Kidney epithelial cell (primary cell): Measurements from ENCODE around the gene OR51S1. TPM values are rescaled to one million over a fixed set of nuclear protein-coding genes. Genes with fewer than 3 reads are reported as not detected.
"Not testable (repeated sequence)": the region's sequence is repeated elsewhere in the genome, so short reads cannot be mapped to it uniquely, and the experiment has no call there.

Experiments used
- DNase-seq: peaks from one replicate; pipeline ENCODE4 v3.0.0-alpha.2; 2010; ENCODE audit warnings: low read depth
- H3K27me3 ChIP-seq: 2 replicates; pipeline ENCODE4 v1.6.0; 2011; ENCODE audit warnings: low read length; ENCODE audit not compliant: control insufficient read depth, insufficient read depth
- H3K36me3 ChIP-seq: 2 replicates; pipeline ENCODE4 v1.5.1; 2011; ENCODE audit warnings: low read length; ENCODE audit not compliant: control insufficient read depth, insufficient read depth
- H3K4me3 ChIP-seq: 2 replicates; pipeline ENCODE4 v1.5.1; 2011; ENCODE audit warnings: low read depth, mild to moderate bottlenecking, control low read depth, low read length
- total RNA-seq: library from RNA; depleted of rRNA; stranded (reverse); fragments of >200 nt; gene quantifications from 2 replicates; pipeline ENCODE4 v1.2.3, GENCODE V29; 2015
- TF ChIP-seq, protein P1 (sequence below): IDR thresholded peaks from 2 replicates; pipeline ENCODE4 v1.5.1; 2011; ENCODE audit warnings: mild to moderate bottlenecking, moderate library complexity, low read length, control low read depth, inconsistent platforms; ENCODE audit not compliant: insufficient read depth, poor library complexity, severe bottlenecking

Gene OR51S1
- total RNA-seq, 1 donor from 2014 or later: not detected

DNA sequence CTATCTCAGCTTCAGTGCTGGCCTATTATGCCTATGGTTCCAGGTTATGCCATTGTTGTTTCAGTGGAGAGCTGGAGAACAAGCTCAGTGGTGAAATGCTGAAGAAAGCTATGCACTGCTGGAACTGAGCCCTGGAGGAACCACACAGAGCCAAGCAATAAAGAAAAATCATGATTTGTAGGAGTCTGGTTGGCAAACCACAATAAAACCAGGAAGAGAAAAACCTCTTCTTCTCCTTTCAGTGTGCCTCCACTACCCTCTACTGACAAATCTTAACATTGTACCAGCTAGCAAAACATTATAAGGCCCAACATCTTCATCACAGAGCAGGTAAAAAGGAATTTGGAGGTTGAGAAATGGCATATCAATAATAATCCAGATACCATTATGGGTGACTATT is 22.6 kb downstream of the OR51S1 start:
- H3K27me3 ChIP-seq: no peaks in the 10 kb centered on the region
- no peaks in the 10 kb centered on the region for H3K36me3 ChIP-seq
- no peak overlapping the region for H3K4me3 ChIP-seq
- no peak for DNase-seq
- TF ChIP-seq, protein P1, sequence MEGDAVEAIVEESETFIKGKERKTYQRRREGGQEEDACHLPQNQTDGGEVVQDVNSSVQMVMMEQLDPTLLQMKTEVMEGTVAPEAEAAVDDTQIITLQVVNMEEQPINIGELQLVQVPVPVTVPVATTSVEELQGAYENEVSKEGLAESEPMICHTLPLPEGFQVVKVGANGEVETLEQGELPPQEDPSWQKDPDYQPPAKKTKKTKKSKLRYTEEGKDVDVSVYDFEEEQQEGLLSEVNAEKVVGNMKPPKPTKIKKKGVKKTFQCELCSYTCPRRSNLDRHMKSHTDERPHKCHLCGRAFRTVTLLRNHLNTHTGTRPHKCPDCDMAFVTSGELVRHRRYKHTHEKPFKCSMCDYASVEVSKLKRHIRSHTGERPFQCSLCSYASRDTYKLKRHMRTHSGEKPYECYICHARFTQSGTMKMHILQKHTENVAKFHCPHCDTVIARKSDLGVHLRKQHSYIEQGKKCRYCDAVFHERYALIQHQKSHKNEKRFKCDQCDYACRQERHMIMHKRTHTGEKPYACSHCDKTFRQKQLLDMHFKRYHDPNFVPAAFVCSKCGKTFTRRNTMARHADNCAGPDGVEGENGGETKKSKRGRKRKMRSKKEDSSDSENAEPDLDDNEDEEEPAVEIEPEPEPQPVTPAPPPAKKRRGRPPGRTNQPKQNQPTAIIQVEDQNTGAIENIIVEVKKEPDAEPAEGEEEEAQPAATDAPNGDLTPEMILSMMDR: peak; percentile 9

DNA sequence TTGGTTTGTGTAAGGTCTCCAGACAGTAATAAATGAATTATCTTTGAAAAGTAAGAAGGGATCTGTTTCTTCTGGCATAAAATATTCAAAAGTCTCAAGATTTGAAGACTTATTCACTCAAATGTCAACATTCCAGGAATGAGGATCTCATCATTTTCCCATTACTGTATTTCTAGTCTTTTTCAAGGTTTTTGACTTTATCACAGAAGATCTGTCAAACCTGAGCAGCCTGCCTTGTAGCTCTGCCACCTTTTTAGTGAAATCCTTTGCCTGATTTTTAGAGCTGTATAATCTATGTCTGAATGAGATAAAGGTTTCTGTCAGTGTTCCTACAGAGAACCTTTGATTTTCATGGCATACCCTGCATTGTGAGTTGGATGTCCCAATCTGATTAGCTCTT is 23.9 kb downstream of the OR51S1 start:
- no peaks in the 10 kb centered on the region for H3K36me3 ChIP-seq
- TF ChIP-seq, protein P1: no peak
- no peak for DNase-seq
- H3K4me3 ChIP-seq: no peak overlapping the region
- H3K27me3 ChIP-seq: no peaks in the 10 kb centered on the region

DNA sequence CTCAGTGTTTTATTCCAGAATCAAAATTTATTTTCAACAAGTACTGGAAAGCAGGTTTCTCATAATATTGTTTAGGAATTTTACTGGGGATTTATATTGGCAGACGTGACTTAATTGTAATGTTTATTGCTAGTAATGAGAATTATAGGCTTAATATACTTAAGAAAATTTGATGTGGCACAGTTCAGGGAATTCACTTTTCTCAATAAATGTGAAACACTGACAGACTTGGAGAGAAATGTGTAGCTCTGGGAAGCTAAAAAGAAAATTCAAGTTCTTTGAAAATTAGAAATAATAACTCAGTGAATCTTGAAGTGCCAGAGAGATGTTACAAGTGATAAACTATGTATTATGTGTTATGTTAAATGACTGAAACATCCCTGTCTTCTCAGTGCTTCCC is 28.0 kb downstream of the OR51S1 start, which contains the start of gene OR51F2:
Gene OR51F2, plus strand, starts transcription at position 301 of the 400 bp plus-strand sequence. CDS start 101 bp downstream, outside the sequence.
- TF ChIP-seq, protein P1: no peak

DNA sequence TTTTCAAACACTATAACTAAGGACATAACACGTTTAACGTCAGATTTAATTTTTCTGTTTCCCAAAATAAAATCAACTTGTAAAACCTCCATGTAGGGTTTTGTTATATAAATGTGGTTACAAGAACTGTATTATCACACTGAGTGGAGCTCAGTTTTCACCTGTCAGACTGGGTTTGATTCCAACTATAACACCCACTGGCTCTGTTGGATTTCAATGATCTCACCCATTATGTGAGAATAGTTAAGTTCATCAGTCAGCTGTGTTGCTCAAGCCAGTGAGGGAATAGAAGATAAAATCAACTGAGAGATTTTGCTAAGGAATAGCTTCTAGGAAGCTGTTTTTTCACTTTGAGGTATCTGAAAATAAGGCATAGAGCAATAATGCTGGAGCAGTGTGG is 39.8 kb downstream of the OR51S1 start:
- H3K4me3 ChIP-seq: no peak overlapping the region

More for the DNA sequence above, 28.0 kb downstream of the OR51S1 start, which contains the start of gene OR51F2:
- Histone ChIP-seq H3K4me3 (no peak within 1 kb of the TSS), H3K36me3 (no peaks in the 10 kb centered on the region), H3K27me3 (no peaks in the 10 kb centered on the region)
- DNase-seq: no peak

DNA sequence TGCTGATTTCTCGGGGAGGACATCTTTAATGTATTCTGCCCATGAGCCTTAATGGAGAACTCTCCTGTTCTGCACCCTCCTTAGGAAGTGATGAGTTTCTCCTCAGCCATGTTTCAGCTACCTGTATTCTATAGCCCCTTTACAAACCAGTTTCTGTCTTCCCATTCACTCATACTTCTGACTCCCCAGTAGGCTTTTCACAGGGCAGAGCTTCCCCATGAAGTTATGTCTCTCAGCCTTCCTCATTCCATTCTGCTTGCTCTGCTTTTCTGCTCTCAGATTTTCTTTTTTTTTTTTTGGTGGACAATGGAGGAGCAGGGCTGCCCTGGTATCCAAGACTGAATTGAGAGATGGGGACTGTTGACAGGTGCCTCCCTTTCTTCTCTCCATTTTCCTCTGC is 40.5 kb downstream of the OR51S1 start:
- Histone ChIP-seq H3K36me3 (no peaks in the 10 kb centered on the region), H3K4me3 (no peak overlapping the region), H3K27me3 (no peaks in the 10 kb centered on the region)
- no peak for DNase-seq
- TF ChIP-seq, protein P1: no peak

More for the DNA sequence above, 39.8 kb downstream of the OR51S1 start:
- DNase-seq: no peak
- TF ChIP-seq, protein P1: no peak
- Histone ChIP-seq H3K36me3 (no peaks in the 10 kb centered on the region), H3K27me3 (no peaks in the 10 kb centered on the region)

DNA sequence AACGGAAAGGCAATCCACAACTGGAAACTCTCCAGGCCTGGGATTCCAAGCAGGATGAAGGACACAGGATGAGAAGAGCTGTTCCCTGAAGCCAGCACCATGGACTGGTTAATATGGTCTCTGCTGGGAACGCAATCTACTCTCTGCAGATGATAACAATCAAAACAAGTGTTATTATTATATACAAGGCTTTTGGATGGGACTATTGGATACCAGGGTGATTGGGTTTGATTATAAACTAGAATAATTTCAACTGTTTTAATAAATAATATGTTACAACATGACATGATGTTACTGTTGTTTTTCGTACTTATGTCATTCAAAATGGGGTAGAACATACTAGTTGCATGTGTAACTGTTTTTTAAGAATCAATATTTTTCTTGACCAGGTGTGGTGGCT is 44.7 kb downstream of the OR51S1 start, which contains the start of gene OR52R1:
Gene OR52R1, minus strand, starts transcription at position 101 of the 400 bp plus-strand sequence. Its CDS starts 0 bp downstream, at position 101.
- TF ChIP-seq, protein P1: no peak
- no peaks in the 10 kb centered on the region for H3K27me3 ChIP-seq
- H3K4me3 ChIP-seq: no peak within 1 kb of the TSS
- DNase-seq: no peak
- no peaks in the 10 kb centered on the region for H3K36me3 ChIP-seq

DNA sequence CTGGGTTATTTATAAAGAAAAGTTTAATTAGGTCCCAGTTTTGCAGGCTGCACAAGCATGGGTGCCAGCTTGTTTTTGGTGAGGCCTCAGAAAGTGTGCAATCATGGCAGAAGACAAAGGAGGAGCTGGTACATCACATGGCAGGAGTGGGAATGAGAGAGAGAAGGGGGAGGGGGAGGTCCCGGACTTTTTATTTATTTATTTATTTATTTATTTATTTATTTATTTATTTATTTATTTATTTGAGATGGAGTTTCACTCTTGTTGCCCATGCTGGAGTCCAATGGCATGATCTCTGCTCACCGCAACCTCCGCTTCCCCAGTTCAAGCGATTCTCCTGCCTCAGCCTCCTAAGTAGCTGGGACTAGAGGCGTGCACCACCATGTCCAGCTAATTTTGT is 47.7 kb downstream of the OR51S1 start:
- H3K27me3 ChIP-seq, H3K36me3 ChIP-seq, H3K4me3 ChIP-seq, DNase-seq: not testable (repeated sequence)
